Mesodermal cell (in vitro differentiated cells): ENCODE measurements around the gene ACTL6A. TPM values are rescaled to one million over a fixed set of nuclear protein-coding genes. Genes with fewer than 3 reads are reported as not detected.
"Not testable (repeated sequence)": the region's sequence is repeated elsewhere in the genome, so short reads cannot be mapped to it uniquely, and the experiment has no call there.

Source experiments
- H3K27ac ChIP-seq: 2 replicates; pipeline ENCODE4 v1.7.0; 2013; ENCODE audit warnings: mild to moderate bottlenecking, low read depth, low read length, moderate library complexity; ENCODE audit not compliant: severe bottlenecking
- H3K36me3 ChIP-seq: 2 replicates; pipeline ENCODE4 v1.7.1; 2013; ENCODE audit warnings: mild to moderate bottlenecking, low read length, moderate library complexity; ENCODE audit not compliant: control insufficient read depth, insufficient read depth
- H3K4me1 ChIP-seq: one replicate; pipeline ENCODE4 v1.7.1; 2013; ENCODE audit warnings: mild to moderate bottlenecking, low read length; ENCODE audit not compliant: insufficient read depth, control insufficient read depth, poor library complexity, severe bottlenecking
- H3K4me3 ChIP-seq: 2 replicates; pipeline ENCODE4 v1.7.0; 2013; ENCODE audit warnings: low read length, control low read depth, mild to moderate bottlenecking; ENCODE audit not compliant: insufficient read depth, poor library complexity, severe bottlenecking; ENCODE audit errors: extremely low read depth
- H3K9me3 ChIP-seq: 2 replicates; pipeline ENCODE4 v1.7.1; 2013; ENCODE audit warnings: mild to moderate bottlenecking, low read length, moderate library complexity; ENCODE audit not compliant: control insufficient read depth
- WGBS, 2 experiments: methylation state at CpG; one replicate each; pipeline ENCODE4 v1.1.5; 2013; ENCODE audit warnings: missing lambda C conversion rate in 2 of 2; ENCODE audit not compliant: insufficient coverage in 2 of 2; 5-methylcytosine and 5-hydroxymethylcytosine counted together
- polyA plus RNA-seq, 2 experiments: library from polyadenylated mRNA; stranded (reverse); fragments of 50-300 nt; gene quantifications; one replicate each; pipeline ENCODE4 v1.2.3, GENCODE V29; 2013

Gene ACTL6A
- polyA plus RNA-seq (2013, experiment 1 of 2): 73.6 TPM
- 84.2 TPM for polyA plus RNA-seq (2013, experiment 2 of 2)

DNA sequence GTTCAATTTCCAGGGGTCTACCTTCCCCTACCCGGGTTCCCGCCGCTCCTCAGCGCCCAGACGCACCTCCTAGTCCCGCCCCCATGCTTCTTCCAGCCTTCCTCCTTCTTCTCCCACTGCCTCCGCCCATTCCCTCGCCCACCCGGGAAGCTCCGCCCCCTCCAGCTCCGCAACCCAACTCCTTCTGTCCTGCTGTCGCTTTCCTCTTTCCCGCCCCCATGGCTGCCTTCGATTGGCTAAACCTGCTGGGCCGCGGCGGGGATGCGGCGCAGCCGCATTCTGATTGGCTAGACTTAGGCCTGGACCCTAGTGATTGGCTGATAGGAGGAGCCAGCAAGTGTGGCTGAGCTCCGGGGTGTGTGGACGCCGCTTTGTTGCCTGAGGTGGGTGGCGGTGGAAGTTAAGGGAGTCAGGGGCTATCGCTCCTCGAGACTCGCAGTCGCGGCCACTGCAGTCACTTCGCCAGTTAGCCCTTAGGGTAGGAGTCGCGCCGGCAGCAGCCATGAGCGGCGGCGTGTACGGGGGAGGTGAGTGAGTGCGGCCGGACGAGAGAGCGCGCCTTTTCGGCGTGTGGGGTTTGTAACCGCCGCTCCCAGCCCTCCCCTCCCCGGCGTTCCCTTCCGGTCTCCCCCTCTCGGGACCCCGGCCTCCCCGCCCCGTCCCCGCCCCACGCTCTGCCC lies at the start of gene ACTL6A:
TSS of gene ACTL6A (plus strand) at position 336 of the 680 bp plus-strand sequence. CDS start at position 503, 167 bp downstream.
- H3K4me3 ChIP-seq: peak within 1 kb of the TSS; percentile 79
- H3K9me3 ChIP-seq: no peaks in the 10 kb centered on the region
- peaks cover 5% of the 10 kb centered on the region for H3K4me1 ChIP-seq
- 0% methylated on average over 32 to 35 of the region's 55 CpGs for WGBS, 2 experiments
- H3K27ac ChIP-seq: peak within 1 kb of the TSS; percentile 95
- H3K36me3 ChIP-seq: no peaks in the 10 kb centered on the region

DNA sequence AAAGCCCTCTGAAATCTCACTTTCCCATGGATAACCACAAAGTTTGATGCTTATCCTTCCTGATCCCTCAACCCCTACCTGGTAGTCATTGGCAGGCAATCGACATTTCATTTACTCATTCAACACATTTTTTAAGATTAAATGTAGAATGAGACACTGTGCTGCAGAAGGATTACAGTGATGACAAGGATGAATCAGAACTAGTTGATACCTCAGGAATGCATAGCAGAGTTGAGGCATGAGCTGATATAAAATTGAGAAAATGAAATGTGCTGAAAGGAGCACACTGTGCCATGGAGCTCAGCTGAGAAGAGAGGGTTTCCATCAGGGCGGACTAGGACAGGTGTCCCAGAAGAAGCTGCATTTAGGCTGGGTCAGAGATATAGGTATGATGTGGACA lies 48.9 kb upstream of the ACTL6A start:
- Histone ChIP-seq H3K9me3 (no peaks in the 10 kb centered on the region), H3K4me3 (no peak overlapping the region), H3K27ac (no peak overlapping the region), H3K36me3 (no peaks in the 10 kb centered on the region), H3K4me1 (no peaks in the 10 kb centered on the region)
- 88 to 100% methylated on average over 1 of the region's 2 CpGs for WGBS, 2 experiments

DNA sequence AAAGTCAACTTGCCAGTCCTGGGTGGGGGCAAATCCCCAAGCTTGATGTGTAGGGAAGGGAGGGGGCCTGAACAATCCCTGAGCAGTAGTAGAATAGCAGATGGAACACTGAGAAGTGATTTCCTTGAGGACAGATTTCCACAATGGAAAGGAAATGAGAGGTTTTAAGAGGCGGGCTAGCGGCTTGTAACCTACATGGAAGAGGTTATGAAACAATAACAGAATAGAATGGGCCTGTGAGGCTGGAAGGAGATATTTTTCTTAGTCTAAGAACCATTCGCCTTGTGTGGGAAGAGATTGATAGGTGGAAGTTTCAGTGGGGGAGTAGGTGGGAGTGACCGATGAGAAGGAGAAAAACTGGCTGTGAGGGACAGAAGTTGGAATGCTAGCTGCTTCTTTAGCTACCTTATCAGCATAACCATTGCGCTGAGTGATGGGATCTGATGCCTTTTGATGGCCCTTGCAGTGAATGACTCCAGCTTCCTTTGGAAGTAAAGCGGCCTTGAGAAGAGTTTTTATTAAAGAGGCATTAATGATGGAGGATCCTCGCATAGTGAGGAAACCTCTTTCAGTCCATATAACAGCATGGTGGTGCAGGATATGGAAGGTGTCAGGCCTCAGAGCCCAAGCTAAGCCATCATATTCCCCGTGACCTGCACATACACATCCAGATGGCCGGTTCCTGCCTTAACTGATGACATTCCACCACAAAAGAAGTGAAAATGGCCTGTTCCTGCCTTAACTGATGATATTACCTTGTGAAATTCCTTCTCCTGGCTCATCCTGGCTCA lies 46.1 kb upstream of the ACTL6A start:
- not testable (repeated sequence) for H3K4me1 ChIP-seq, H3K4me3 ChIP-seq, H3K27ac ChIP-seq, H3K36me3 ChIP-seq, H3K9me3 ChIP-seq
- 88 to 96% methylated on average over 4 to 6 of the region's 9 CpGs for WGBS, 2 experiments

DNA sequence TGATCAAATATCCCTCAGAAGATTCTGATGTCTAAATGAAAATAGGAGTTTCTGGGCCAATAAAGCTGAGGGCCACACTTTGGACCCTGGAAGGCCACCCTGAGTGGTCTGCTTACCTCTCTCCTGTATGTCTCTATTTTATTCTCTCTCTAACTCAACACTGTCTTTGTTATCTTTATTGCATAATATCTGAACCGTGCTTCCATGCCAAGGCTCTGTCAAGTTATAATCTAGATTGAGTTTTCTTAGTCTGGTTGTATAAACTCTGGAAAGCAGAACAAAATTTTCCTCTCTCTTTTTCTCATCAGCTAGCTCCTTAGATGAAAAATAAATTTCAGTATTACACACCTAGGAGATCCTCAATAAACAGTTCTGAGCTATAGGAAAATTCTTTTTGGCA lies 36.2 kb upstream of the ACTL6A start:
- Histone ChIP-seq H3K9me3 (no peaks in the 10 kb centered on the region), H3K27ac (no peak overlapping the region), H3K4me1 (no peaks in the 10 kb centered on the region), H3K4me3 (no peak overlapping the region), H3K36me3 (no peaks in the 10 kb centered on the region)
- no CpG with 5 or more reads among the region's 1 CpG for WGBS, 2 experiments

DNA sequence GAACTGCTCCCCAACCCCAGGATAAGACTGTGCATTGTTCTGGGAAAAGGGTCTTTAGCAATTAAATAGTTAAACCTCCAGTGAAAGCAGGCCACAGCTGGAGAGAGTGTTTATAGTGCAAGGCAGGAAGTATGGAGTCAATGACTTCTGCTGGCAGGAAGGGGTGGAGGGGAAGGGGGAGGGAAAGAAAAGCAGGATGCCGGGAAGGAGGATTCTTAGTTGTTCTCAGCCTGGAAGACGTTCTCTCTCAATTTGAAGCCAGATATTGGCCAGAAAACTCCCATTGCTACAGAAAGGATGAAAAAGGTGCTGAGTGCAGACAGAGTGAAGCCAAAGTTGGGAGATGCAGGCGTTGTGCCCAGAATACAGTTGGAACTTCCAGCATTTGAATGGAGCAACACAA lies 35.7 kb upstream of the ACTL6A start:
- no peaks in the 10 kb centered on the region for H3K36me3 ChIP-seq
- H3K27ac ChIP-seq: peak overlapping the region; percentile 73
- H3K4me3 ChIP-seq: no peak overlapping the region
- WGBS, 2 experiments: 5 to 10% methylated on average over 2 to 3 of the region's 3 CpGs
- H3K9me3 ChIP-seq: no peaks in the 10 kb centered on the region
- no peaks in the 10 kb centered on the region for H3K4me1 ChIP-seq

DNA sequence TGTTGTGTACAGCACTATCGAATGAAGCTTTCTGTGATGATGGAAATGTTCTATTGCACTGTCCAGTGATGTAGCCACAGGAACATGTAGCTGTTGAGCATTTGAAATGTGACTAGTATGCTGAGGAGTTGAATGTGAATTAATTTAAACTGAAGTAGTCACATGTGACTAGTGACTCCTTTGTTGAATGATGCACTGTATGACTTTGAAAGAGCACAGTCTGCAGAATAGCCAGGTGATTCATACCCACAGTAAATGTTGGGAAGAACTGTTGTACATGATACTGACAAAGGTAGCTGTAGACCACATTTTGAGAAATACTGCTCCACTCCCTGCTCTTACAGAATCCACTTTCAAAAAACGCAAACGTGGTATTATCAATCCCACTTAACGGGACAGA lies 34.0 kb upstream of the ACTL6A start:
- Histone ChIP-seq H3K36me3 (no peaks in the 10 kb centered on the region), H3K4me1 (no peaks in the 10 kb centered on the region), H3K9me3 (no peaks in the 10 kb centered on the region), H3K27ac (no peak overlapping the region), H3K4me3 (no peak overlapping the region)
- 100% methylated on average over 1 to 4 of the region's 4 CpGs for WGBS, 2 experiments

DNA sequence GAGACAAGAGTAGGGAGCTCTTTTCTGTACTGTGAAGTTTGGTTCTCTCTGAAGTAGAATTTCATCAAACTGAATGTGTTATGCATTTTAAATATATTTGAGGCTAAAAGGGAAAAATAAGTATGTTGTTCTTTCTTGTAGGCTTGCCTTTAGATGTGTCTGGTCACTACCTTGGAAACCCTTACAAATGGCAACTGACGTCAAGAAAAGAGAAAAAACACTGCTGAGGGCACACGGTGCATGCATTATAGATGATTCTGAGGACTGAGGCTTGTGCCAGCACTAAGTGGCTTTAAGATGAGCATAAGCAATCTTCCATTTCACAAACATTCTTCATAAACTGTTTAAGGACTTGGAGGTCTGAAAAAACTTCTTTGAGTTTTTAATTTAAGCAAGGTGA lies 31.1 kb upstream of the ACTL6A start:
- Histone ChIP-seq H3K4me1 (no peaks in the 10 kb centered on the region), H3K27ac (no peak overlapping the region), H3K36me3 (no peaks in the 10 kb centered on the region), H3K9me3 (no peaks in the 10 kb centered on the region), H3K4me3 (no peak overlapping the region)
- WGBS, 2 experiments: 100% methylated on average over 1 of the region's 2 CpGs; no CpG with 5 or more reads in 1 of the 2 experiments

DNA sequence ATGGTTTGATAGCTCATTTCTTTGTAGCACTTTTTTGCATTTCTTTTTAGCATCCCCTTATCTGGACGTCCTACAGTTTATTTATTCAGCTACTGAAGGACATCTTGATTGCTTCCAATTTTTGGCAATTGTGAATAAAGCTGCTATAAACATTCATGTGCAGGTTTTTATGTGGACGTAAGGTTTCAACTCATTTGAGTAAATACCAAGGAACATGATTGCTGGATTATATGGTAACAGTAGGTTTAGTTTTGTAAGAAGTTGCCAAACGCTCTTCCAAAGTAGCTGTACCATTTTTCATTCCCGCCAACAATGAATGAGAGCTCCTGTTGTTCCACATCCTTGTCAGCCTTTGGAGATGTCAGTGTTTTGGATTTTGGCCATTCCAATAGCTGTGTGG lies 29.5 kb upstream of the ACTL6A start:
- H3K4me3 ChIP-seq: no peak overlapping the region
- no peak overlapping the region for H3K27ac ChIP-seq
- 94 to 100% methylated on average over 2 to 3 of the region's 4 CpGs for WGBS, 2 experiments
- no peaks in the 10 kb centered on the region for H3K9me3 ChIP-seq
- H3K36me3 ChIP-seq: no peaks in the 10 kb centered on the region
- no peaks in the 10 kb centered on the region for H3K4me1 ChIP-seq

DNA sequence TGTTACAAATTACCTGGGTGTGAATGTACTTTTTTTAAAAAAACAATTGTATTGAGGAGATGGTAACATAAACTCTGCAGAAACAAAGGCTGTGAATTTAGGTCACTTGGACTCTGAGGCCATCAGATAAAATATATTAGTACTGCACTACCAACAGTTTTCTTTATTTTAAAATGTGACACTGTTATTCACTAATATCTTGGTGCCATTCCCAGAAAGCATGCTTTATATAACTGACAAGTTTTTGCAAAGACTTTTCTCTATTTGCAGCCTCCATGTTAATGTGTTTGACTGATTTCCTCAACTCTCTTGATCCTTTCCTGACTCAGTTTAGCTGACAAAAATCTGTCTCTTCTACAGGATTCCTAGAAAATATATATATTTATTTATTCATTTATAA lies 26.5 kb upstream of the ACTL6A start:
- H3K27ac ChIP-seq: no peak overlapping the region
- no peak overlapping the region for H3K4me3 ChIP-seq
- no peaks in the 10 kb centered on the region for H3K9me3 ChIP-seq
- H3K36me3 ChIP-seq: no peaks in the 10 kb centered on the region
- H3K4me1 ChIP-seq: no peaks in the 10 kb centered on the region

DNA sequence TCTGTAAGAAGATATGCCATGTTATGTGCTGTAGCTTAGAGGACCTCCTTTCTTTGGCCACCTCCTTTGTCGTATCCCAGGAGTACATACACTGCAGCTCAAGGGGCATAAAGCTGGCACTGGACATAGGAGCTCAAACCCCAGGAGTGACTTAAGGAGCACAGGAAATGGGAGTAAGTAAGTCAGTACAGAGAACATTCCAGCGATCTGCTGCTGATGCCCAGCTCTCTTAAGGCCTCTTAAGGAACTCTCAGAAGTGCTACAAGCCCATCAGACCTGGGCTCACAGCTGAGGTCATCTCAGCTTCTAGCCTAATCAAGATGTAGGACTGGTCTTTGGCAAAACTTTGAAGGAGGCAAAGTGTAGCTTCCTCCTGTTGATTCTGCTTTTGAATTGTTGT lies 21.6 kb upstream of the ACTL6A start:
- no peak overlapping the region for H3K27ac ChIP-seq
- 100% methylated on average over 1 of the region's 2 CpGs; no CpG with 5 or more reads in 1 of the 2 experiments for WGBS, 2 experiments
- H3K4me1 ChIP-seq: no peaks in the 10 kb centered on the region
- H3K4me3 ChIP-seq: no peak overlapping the region
- no peaks in the 10 kb centered on the region for H3K9me3 ChIP-seq
- no peaks in the 10 kb centered on the region for H3K36me3 ChIP-seq

DNA sequence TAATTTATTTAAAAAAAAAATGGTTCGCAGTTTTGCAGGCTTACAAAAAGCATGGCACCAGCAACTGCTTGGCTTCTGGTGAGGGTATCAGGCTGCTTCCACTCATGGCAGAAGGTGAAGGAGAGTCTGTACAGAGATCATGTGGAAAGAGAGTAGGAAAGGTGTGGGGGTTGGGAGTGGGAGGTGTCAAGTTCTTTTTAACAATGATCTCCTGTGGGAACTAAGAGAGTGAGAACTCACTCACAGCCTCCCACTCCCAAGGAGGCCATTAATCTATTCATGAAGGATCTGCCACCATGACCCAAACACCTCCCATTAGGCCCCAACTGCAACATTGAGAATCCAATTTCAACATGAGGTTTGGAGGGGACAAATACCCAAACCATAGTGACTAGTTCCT lies 21.1 kb upstream of the ACTL6A start:
- WGBS, 2 experiments: 100% methylated on average over 1 of the region's 1 CpG
- H3K4me3 ChIP-seq: no peak overlapping the region
- H3K4me1 ChIP-seq: no peaks in the 10 kb centered on the region
- no peaks in the 10 kb centered on the region for H3K9me3 ChIP-seq
- H3K27ac ChIP-seq: no peak overlapping the region
- no peaks in the 10 kb centered on the region for H3K36me3 ChIP-seq
